DMS53 (cell line): ENCODE measurements around the gene CEP170B.
"Not testable (repeated sequence)": the region's sequence is repeated elsewhere in the genome, so short reads cannot be mapped to it uniquely, and the experiment has no call there.

ENCODE experiments used
- DNase-seq: peaks from one replicate; lab custom pipeline; 2025; lab: John Stamatoyannopoulos, UW

The CEP170B gene

GRCh38 chr14:104944436-104945205 is 79.6 kb downstream of the CEP170B start:
- not testable (repeated sequence) for DNase-seq

GRCh38 chr14:104945266-104945665 is 80.2 kb downstream of the CEP170B start:
- DNase-seq, result not testable (repeated sequence)
